Prostate gland (tissue), 2 donors: ENCODE measurements around the gene LPAR3. TPM values are rescaled to one million over a fixed set of nuclear protein-coding genes. Genes with fewer than 3 reads are reported as not detected.
"Not testable (repeated sequence)": the region's sequence is repeated elsewhere in the genome, so short reads cannot be mapped to it uniquely, and the experiment has no call there.

Experiments
- DNase-seq: peaks from one replicate; pipeline ENCODE4 v3.0.0-alpha.2; 2019; ENCODE audit warnings: low spot score
- H3K27ac ChIP-seq, 2 donors: fragments of 200-600 bp; sonication (generic); 2 replicates each; pipeline ENCODE4 v1.5.1; 2017 to 2019
- H3K27me3 ChIP-seq: fragments of 200-600 bp; sonication (generic); replicated peaks from 2 replicates; pipeline ENCODE4 v1.5.1; 2019; ENCODE audit not compliant: insufficient read depth
- H3K36me3 ChIP-seq, 2 donors: fragments of 200-600 bp; sonication (generic); 1 replicate in 1 of 2; 2 replicates in 1 of 2; pipeline versions ENCODE4 v1.5.1 to v1.8.1; 2017 to 2019
- H3K4me1 ChIP-seq: fragments of 200-600 bp; sonication (generic); replicated peaks from 2 replicates; pipeline ENCODE4 v1.5.1; 2019
- H3K4me3 ChIP-seq, 2 donors: fragments of 200-600 bp; sonication (generic); 2 replicates each; pipeline ENCODE4 v1.5.1; 2017 to 2019
- H3K9me3 ChIP-seq: fragments of 200-600 bp; sonication (generic); 2 replicates; pipeline ENCODE4 v1.5.1; 2017
- POLR2A ChIP-seq: fragments of 450-650 bp; IDR thresholded peaks from one replicate; pipeline ENCODE4 v1.6.1; 2016; ENCODE audit warnings: antibody characterized with exemption, mild to moderate bottlenecking
- POLR2AphosphoS5 ChIP-seq: sonication (generic); formaldehyde crosslinking; IDR thresholded peaks from one replicate; pipeline ENCODE4 v1.6.1; 2017; ENCODE audit warnings: antibody characterized with exemption
- WGBS: methylation state at CpG from one replicate; pipeline ENCODE4 v1.1.5; 2018; 5-methylcytosine and 5-hydroxymethylcytosine counted together
- intact Hi-C: fragments of 100-400 bp; cut with DNase I; formaldehyde crosslinking; loops from one replicate; pipeline ENCODE4 v1.14.2; 2022
- total RNA-seq, 2 donors: library from RNA; depleted of rRNA; stranded (reverse); fragments of >200 nt; gene quantifications; one replicate each; pipeline ENCODE4 v1.1.0, GENCODE V29; 2016
- TF ChIP-seq, protein P1 (sequence below), 4 experiments: fragments of 200-600 bp in 2 of 4; fragments of 450-650 bp in 2 of 4; sonication (generic) in 2 of 4; IDR thresholded peaks; 1 replicate in 3 of 4; 2 replicates in 1 of 4; pipeline ENCODE4 v1.5.1; 2016 to 2019; ENCODE audit warnings: antibody characterized with exemption in 4 of 4, mild to moderate bottlenecking in 2 of 4, moderate library complexity in 2 of 4

LPAR3 gene
- total RNA-seq, 2 donors from 2014 or later, result 81.6 to 131 TPM

DNA sequence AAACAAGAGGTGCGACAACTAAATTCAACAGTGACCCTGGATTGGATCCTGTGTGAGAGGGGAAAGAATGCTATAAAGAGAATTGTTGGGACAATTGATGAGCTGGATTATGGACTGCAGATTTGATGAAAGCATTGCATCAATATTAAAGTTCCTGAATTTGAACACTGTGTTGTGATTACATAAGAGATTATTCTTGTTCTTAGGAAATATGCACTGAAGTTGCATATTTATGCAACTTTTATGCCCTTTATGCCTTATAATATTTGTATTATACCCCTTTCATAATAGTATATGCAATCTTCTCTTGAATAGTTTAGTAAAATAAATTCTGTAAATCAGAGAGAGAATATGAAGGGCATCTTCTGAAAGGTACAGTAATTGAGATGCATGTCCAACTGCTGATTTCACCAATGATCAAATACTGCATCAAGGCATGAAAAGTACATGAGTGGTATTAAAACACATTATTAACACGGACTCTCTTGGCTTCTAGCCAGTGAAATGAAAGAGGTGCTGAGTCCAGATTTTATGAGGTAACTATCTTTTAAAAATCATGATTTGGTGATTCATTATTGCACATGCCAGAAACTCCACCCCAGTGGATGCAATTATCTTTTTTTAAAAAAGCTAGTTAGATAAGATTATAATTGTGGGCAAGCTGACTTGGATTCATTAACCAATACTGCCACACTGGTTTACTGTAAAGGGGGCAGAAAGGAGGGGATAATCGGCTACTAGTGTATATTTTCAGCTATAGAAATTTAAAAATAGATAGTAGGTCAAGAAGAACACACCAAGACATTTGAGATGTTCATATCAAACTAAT is 19.9 kb upstream of the LPAR3 start:
- 53% methylated on average over 3 of the region's 3 CpGs for WGBS
- DNase-seq, result no peak
- Histone ChIP-seq H3K36me3 (no peaks in the 10 kb centered on the region), H3K27me3 (no peaks in the 10 kb centered on the region), H3K4me3 (no peak overlapping the region), H3K9me3 (no peaks in the 10 kb centered on the region), H3K4me1 (no peaks in the 10 kb centered on the region), H3K27ac (no peak overlapping the region)
- TF ChIP-seq POLR2AphosphoS5 (no peak), POLR2A (no peak)
- TF ChIP-seq, protein P1, sequence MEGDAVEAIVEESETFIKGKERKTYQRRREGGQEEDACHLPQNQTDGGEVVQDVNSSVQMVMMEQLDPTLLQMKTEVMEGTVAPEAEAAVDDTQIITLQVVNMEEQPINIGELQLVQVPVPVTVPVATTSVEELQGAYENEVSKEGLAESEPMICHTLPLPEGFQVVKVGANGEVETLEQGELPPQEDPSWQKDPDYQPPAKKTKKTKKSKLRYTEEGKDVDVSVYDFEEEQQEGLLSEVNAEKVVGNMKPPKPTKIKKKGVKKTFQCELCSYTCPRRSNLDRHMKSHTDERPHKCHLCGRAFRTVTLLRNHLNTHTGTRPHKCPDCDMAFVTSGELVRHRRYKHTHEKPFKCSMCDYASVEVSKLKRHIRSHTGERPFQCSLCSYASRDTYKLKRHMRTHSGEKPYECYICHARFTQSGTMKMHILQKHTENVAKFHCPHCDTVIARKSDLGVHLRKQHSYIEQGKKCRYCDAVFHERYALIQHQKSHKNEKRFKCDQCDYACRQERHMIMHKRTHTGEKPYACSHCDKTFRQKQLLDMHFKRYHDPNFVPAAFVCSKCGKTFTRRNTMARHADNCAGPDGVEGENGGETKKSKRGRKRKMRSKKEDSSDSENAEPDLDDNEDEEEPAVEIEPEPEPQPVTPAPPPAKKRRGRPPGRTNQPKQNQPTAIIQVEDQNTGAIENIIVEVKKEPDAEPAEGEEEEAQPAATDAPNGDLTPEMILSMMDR (IDR thresholded peaks at IDR 0.05), result no peak
- intact Hi-C loops, result no loop called here

DNA sequence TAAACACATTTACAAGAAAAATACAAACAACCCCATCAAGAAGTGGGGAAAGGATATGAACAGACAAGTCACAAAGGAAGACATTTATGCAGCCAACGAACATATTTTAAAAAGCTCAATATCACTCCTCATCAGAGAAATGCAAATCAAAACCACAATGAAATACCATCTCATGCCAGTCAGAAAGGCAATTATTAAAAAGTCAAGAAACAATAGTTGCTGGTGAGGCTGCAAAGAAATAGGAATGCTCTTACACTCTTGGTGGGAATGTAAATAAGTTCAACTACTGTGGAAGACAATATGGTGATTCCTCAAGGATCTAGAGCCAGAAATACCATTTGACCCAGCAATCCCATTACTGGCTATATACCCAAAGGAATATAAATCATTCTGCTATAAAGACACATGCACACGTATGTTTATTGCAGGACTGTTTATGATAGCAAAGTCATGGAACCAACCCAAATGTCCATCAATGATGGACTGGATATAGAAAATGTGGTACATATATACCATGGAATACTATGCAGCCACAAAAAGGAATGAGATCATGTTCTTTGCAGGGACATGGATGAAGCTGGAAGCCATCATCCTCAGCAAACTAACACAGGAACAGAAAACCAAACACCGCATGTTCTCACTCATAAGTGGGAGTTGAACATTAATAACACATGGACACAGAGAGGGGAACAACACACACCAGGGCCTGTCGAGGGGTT is 15.9 kb upstream of the LPAR3 start:
- H3K27me3 ChIP-seq, H3K36me3 ChIP-seq, H3K27ac ChIP-seq, DNase-seq, H3K4me1 ChIP-seq, intact Hi-C loops, H3K9me3 ChIP-seq, H3K4me3 ChIP-seq: not testable (repeated sequence)
- WGBS, result 75% methylated on average over 4 of the region's 4 CpGs

DNA sequence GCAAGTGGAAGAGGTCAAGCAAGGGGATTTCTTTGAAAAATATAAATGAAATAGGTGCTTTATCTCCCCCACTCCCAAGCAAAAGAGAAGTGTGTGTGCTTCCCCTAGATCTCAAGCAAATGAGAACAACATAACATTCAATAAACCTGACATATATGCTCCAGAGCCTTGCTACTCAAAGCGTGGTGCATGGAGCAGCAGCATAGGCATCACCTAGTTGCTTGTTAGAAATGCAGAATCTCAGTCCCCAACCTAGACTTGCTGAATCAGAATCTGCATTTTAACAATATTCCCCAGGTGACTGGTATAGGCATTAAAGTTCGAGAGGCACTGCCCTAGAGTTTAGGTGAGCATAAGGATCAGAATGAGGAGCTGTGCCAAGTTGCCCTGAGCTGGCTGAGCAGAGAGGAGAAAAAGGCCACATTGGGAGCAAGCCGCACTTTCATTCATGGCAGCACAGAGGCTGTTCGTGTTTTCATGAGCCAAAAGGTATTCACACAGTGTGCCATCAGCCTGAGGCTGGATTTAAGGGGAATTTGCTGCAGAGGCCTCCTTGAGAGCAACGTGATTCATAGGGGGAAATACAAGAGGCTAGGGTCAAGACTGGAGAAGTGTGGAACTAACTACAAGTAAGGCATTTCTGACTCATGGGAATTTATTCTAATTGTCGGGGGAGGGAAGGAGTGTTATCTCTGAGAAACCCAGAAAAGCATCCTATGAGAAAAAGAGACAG is 14.3 kb upstream of the LPAR3 start:
- TF ChIP-seq, protein P1 (IDR thresholded peaks at IDR 0.05), result no peak
- no peak for TF ChIP-seq POLR2AphosphoS5
- Histone ChIP-seq H3K9me3 (no peaks in the 10 kb centered on the region), H3K4me1 (no peaks in the 10 kb centered on the region), H3K27me3 (no peaks in the 10 kb centered on the region), H3K36me3 (no peaks in the 10 kb centered on the region), H3K4me3 (no peak overlapping the region), H3K27ac (no peak overlapping the region)
- 79% methylated on average over 6 of the region's 6 CpGs for WGBS
- intact Hi-C loops, result no loop called here
- no peak for DNase-seq

DNA sequence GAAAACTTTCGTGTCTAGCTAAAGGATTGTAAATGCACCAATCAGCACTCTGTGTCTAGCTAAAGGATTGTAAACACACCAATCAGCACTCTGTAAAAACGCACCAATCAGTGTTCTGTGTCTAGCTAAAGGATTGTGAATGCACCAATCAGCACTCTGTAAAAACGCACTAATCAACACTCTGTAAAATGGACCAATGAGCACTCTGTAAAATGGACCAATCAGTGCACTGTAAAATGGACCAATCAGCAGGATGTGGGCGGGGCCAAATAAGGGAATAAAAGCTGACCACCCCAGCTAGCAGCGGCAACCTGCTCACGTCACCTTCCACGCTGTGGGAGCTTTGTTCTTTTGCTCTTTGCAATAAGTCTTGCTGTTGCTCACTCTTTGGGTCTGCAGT is 9.7 kb upstream of the LPAR3 start:
- 95% methylated on average over 7 of the region's 7 CpGs for WGBS

DNA sequence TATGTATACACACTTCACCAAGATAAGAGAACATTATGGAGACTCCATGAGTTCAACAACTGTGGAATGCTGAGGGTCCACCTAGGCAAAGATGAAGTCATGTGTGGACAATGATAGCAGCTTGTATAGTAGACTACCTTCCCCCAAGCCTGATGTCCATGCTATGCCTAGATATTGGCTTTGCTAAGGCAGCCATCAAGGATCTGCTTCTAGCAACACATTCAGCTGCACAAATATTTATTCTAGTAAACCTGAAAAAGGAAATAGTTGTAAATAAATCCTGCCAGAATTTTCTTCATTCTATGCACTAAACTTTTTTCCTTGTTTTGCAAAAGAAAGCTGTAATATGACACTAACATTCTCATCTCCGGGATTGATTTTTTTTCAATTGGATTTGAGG is 7.0 kb upstream of the LPAR3 start:
- Histone ChIP-seq H3K9me3 (no peaks in the 10 kb centered on the region), H3K4me3 (no peak overlapping the region), H3K27me3 (no peaks in the 10 kb centered on the region), H3K27ac (no peak overlapping the region), H3K4me1 (no peaks in the 10 kb centered on the region), H3K36me3 (no peaks in the 10 kb centered on the region)
- WGBS, result 24% methylated on average over 1 of the region's 1 CpG
- intact Hi-C loops, result no loop called here
- TF ChIP-seq POLR2A (no peak), POLR2AphosphoS5 (no peak)
- TF ChIP-seq, protein P1 (IDR thresholded peaks at IDR 0.05), result no peak
- DNase-seq, result no peak

More for the DNA sequence above, 9.7 kb upstream of the LPAR3 start:
- H3K27me3 ChIP-seq, H3K36me3 ChIP-seq, DNase-seq, H3K9me3 ChIP-seq, intact Hi-C loops, H3K4me1 ChIP-seq, H3K4me3 ChIP-seq, H3K27ac ChIP-seq: not testable (repeated sequence)
